Liver (tissue), 3 donors: Measurements from ENCODE around the gene WSCD2.

Source experiments
- EGR1 ChIP-seq, 2 donors: IDR thresholded peaks; 2 replicates each; pipeline ENCODE4 v1.6.1; 2016 to 2018; ENCODE audit warnings: antibody characterized with exemption in 2 of 2, low read depth in 2 of 2
- FOXA1 ChIP-seq: IDR thresholded peaks from 2 replicates; pipeline ENCODE4 v1.6.1; 2016; ENCODE audit warnings: antibody characterized with exemption
- GABPA ChIP-seq, 2 donors: IDR thresholded peaks in 1 of 2; conservative IDR thresholded peaks in 1 of 2; 2 replicates each; pipeline ENCODE4 v1.6.1; 2016; ENCODE audit warnings: antibody characterized with exemption in 2 of 2, mild to moderate bottlenecking in 1 of 2, moderate library complexity in 1 of 2
- NR2F2 ChIP-seq: IDR thresholded peaks from 2 replicates; pipeline ENCODE4 v1.6.1; 2016; ENCODE audit warnings: antibody characterized with exemption
- RAD21 ChIP-seq, 2 donors: IDR thresholded peaks; 2 replicates each; pipeline ENCODE4 v1.6.1; 2016; ENCODE audit warnings: antibody characterized with exemption in 2 of 2, mild to moderate bottlenecking in 2 of 2
- YY1 ChIP-seq: IDR thresholded peaks from 2 replicates; pipeline ENCODE4 v1.6.1; 2016; ENCODE audit warnings: antibody characterized with exemption, mild to moderate bottlenecking
- TF ChIP-seq, protein P1 (sequence below): IDR thresholded peaks from 2 replicates; pipeline ENCODE4 v1.6.1; 2016; ENCODE audit warnings: antibody characterized with exemption, mild to moderate bottlenecking
- TF ChIP-seq, protein P2 (sequence below): fragments of 150-350 bp; IDR thresholded peaks from 2 replicates; pipeline ENCODE4 v1.5.1; 2017; ENCODE audit warnings: improper control_type of control experiment, low read depth, low read length; ENCODE audit not compliant: missing input control
- TF ChIP-seq, protein P3 (sequence below): IDR thresholded peaks from 2 replicates; pipeline ENCODE4 v1.6.1; 2016; ENCODE audit warnings: antibody characterized with exemption
- TF ChIP-seq, protein P4 (sequence below): IDR thresholded peaks from 2 replicates; pipeline ENCODE4 v1.6.1; 2016; ENCODE audit warnings: antibody characterized with exemption
- donor health status: healthy.
- donor health status: healthy.

DNA sequence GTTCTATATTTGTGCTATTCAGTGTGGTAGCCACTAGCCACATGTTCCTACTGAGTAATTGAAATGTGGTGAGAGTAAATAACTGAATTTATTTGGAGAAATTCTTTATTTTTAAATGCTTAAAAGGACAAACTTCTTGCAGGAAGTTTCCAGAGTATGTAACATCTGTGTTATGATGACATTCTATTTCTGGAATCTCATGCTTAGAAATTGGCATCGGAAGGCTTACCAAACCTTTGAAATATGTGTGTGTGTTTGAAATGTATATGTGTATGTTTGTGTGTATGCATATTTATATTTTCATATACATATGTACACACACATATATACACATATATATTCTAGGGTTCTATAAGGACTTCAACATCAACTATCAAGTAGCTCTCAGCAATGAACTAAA is 12.4 kb upstream of the WSCD2 start:
- TF ChIP-seq, protein P1, sequence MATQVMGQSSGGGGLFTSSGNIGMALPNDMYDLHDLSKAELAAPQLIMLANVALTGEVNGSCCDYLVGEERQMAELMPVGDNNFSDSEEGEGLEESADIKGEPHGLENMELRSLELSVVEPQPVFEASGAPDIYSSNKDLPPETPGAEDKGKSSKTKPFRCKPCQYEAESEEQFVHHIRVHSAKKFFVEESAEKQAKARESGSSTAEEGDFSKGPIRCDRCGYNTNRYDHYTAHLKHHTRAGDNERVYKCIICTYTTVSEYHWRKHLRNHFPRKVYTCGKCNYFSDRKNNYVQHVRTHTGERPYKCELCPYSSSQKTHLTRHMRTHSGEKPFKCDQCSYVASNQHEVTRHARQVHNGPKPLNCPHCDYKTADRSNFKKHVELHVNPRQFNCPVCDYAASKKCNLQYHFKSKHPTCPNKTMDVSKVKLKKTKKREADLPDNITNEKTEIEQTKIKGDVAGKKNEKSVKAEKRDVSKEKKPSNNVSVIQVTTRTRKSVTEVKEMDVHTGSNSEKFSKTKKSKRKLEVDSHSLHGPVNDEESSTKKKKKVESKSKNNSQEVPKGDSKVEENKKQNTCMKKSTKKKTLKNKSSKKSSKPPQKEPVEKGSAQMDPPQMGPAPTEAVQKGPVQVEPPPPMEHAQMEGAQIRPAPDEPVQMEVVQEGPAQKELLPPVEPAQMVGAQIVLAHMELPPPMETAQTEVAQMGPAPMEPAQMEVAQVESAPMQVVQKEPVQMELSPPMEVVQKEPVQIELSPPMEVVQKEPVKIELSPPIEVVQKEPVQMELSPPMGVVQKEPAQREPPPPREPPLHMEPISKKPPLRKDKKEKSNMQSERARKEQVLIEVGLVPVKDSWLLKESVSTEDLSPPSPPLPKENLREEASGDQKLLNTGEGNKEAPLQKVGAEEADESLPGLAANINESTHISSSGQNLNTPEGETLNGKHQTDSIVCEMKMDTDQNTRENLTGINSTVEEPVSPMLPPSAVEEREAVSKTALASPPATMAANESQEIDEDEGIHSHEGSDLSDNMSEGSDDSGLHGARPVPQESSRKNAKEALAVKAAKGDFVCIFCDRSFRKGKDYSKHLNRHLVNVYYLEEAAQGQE: no peak
- TF ChIP-seq GABPA (IDR thresholded peaks at IDR 0.05 in 1 of 2, conservative IDR thresholded peaks at IDR 0.05 in 1 of 2): no peak
- TF ChIP-seq, protein P2, sequence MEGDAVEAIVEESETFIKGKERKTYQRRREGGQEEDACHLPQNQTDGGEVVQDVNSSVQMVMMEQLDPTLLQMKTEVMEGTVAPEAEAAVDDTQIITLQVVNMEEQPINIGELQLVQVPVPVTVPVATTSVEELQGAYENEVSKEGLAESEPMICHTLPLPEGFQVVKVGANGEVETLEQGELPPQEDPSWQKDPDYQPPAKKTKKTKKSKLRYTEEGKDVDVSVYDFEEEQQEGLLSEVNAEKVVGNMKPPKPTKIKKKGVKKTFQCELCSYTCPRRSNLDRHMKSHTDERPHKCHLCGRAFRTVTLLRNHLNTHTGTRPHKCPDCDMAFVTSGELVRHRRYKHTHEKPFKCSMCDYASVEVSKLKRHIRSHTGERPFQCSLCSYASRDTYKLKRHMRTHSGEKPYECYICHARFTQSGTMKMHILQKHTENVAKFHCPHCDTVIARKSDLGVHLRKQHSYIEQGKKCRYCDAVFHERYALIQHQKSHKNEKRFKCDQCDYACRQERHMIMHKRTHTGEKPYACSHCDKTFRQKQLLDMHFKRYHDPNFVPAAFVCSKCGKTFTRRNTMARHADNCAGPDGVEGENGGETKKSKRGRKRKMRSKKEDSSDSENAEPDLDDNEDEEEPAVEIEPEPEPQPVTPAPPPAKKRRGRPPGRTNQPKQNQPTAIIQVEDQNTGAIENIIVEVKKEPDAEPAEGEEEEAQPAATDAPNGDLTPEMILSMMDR: no peak
- no peak for TF ChIP-seq YY1
- no peak for TF ChIP-seq EGR1 (IDR thresholded peaks at IDR 0.05; ENCODE audit: low read depth in 2 of 2)
- TF ChIP-seq RAD21 (IDR thresholded peaks at IDR 0.05): no peak
- TF ChIP-seq, protein P3, sequence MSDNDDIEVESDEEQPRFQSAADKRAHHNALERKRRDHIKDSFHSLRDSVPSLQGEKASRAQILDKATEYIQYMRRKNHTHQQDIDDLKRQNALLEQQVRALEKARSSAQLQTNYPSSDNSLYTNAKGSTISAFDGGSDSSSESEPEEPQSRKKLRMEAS: no peak
- no peak for TF ChIP-seq NR2F2
- TF ChIP-seq, protein P4, sequence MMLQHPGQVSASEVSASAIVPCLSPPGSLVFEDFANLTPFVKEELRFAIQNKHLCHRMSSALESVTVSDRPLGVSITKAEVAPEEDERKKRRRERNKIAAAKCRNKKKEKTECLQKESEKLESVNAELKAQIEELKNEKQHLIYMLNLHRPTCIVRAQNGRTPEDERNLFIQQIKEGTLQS: no peak
- no peak for TF ChIP-seq FOXA1
